Measurements from ENCODE around the gene ELF1.
"Not testable (repeated sequence)": the region's sequence is repeated elsewhere in the genome, so short reads cannot be mapped to it uniquely, and the experiment has no call there.

The ELF1 gene

GRCh38 chr13:41042419-41042818 lies 23.3 kb upstream of the ELF1 start:
- DNase-seq (ENCODE audit: low read depth in 2 of 3, low spot score in 2 of 3) = not testable (repeated sequence)

DNA sequence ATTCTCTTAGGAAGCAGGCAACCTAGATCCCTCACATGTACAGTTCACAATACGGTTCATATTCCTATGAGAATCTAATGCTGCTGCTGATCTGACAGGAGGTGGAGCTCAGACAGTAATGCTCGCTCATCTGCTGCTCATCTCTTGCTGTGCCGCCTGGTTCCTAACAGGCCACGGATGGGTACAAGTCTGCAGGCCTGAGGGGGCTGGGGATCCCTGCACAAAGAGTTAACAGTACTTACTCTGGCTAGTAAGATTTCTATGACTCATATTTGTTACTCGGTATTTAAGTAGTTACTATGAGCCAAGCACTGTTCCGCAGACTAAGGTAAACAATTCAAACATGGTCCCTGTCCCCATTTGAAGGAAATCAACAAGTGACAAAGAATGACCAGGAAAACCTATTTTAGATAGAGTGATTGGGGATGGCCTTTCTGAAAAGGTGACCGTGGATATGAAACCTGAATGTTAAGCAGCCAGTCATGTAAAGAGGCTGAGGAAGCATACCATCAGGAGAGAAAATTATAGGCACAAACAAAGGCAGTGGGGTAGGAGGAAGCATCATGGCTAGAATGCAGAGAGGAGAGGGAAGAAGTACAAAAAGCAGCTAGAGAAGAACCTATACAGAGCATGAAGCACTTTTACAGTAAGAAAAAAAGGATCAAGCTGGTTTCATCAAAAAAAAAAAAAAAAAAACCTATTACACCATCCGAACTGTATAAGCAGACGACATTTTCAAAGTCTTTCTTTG lies 21.6 kb upstream of the ELF1 start:
- DNase-seq (ENCODE audit: low read depth in 2 of 3, low spot score in 2 of 3) = no peak

DNA sequence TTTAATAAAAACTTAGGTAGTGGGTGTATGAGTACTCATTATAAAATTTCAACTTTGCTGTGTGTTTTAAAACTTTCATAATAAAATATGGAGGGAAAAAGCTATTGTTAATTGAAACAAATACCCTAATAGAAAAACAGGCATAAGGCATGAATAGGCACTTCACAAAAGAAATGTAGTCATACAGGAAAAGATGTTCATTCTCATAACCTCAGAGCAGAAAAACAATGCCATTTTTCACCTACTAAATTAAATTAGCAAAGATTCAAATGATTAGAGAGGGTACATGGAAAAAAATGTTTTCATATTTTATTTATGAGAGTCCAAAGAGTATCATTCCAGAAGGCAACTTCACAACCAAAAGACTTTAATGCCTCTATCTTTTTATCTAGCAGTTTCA lies 20.6 kb upstream of the ELF1 start:
- DNase-seq (ENCODE audit: low read depth in 2 of 3, low spot score in 2 of 3) = no peak

DNA sequence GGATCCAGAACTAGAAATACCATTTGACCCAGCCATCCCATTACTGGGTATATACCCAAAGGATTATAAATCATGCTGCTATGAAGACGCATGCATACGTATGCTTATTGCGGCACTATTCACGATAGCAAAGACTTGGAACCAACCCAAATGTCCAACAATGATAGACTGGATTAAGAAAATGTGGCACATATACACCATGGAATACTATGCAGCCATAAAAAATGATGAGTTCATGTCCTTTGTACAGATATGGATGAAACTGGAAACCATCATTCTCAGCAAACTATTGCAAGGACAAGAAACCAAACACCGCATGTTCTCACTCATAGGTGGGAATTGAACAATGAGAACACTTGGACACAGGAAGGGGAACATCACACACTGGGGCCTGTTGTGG lies 17.4 kb upstream of the ELF1 start:
- not testable (repeated sequence) for DNase-seq (ENCODE audit: low read depth in 2 of 3, low spot score in 2 of 3)

DNA sequence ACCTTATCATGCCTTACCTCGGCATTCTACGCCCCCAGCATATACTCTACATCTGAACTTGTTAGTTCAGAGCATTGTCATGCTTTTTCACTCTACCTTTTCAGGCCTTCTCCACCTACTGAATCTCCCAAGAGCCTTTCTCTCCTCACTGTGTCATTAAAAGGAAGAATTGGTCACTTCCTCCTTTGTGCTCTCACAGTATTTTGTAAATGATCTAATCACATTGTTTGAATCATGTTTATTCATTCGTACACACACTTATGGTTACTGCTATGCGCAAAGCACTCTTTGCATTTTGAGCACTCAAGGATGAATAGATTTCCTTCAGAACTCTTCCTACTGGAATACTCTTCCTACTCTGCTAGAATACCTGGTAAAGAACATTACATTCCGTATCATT lies 15.8 kb upstream of the ELF1 start:
- DNase-seq (ENCODE audit: low read depth in 2 of 3, low spot score in 2 of 3) = no peak

DNA sequence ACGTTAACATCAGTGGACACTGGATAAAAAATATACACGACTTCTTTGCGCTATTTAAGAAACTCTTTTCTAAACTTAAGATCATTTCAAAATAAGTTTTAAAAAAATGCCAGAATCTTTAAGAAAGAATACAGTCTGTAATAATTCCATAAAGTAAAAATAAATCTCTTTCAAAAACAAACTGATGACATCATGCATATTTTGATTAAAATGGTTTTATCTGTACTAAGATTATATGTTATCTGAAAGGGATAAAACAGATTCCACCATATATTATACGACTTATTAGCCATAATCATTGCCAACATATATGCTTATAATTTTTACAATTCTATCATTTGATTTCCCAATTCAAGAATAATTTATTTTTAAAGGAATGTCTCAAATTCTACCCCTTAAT lies 15.3 kb upstream of the ELF1 start:
- DNase-seq (ENCODE audit: low read depth in 2 of 3, low spot score in 2 of 3) = no peak

DNA sequence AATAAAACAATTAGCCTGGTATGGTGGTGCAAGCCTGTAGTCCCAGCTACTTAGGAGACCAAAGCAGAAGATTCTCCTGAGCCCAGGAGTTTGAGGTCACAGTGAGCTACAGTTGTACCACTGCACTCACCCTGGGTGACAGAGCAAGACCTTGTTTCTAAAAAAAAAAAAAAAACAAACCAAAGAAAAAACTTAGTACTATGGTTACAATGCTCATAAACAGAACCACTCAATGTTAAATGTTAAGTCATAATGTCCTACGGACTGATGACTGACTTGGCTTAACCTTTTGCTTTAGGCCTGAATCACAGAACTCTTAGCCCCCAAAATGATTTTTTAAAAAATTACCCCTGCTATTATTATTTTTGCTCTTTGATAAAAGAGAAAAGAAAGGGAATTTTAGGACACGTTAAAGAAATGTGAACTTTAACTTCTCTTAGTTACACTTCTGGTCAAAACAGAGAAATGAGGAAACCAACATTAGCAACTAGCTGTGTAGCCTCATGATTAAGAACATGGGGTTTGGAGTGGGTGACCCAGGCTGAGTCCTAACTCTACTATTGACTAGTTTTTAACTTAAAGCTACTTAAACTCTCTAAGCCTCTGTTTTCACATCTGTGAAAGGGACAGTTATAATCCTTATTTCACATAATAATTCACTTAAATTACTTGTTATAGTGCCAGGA lies 13.7 kb upstream of the ELF1 start:
- DNase-seq (ENCODE audit: low read depth in 2 of 3, low spot score in 2 of 3) = no peak

DNA sequence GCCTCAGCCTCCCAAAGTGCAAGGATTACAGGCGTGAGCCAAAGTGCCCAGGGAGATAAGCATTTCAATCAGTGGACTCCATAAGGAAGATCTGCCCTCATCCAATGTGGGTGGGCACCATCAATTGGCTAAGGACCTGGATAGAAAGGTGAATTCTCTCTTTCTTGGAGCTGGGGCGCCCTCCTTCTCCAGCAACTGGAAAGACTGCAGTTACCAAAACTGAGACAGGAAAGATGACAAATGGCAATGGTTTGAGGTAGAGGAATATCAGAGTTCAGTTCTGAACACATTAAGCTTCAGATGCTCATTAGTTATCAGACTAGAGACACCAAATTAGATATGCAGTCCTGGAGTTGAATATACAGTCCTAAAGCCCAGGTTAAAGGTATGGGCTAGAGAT lies 10.5 kb upstream of the ELF1 start:
- no peak for DNase-seq (ENCODE audit: low read depth in 2 of 3, low spot score in 2 of 3)

DNA sequence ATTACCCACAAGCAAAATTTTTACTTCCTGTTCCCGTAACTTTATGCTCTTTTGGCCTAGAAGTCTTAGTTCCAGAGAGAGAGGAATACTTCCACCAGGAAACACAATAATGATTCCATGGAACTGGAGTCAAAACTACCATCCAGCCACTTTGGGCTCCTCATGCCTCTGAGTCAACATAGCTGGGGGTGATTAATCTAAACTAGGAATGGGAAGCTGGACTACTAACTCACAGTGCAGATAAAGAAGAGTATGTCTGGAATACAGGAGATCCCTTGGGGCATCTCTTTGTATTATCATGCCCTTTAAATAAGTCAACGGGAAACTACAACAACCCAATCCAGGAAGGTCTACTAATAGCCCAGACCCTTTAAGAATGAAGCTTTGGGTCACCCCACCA lies 8.9 kb upstream of the ELF1 start:
- DNase-seq (ENCODE audit: low read depth in 2 of 3, low spot score in 2 of 3) = no peak

DNA sequence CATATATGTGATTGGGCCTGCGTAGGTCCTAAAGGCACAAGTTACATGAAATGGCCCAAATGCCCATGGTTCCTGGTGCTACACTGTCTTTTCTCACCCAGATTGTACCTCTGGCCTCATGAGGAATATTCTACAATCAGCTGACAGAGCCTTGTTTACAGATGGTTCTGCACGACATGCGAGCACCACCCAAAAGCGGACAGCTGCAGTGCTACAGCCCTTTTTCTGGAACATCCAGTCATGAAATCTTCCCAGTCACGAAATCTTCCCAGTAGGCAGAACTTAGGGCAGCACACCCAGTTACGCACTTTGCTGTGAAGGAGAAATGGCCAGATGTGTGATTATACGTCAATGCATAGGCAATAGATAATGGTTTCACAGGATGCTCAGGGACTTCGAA lies 7.7 kb upstream of the ELF1 start:
- DNase-seq (ENCODE audit: low read depth in 2 of 3, low spot score in 2 of 3) = no peak

- no peak for DNase-seq (ENCODE audit: low read depth in 2 of 3, low spot score in 2 of 3)
Observed at GRCh38 chr13:41025518-41025917, 6.4 kb upstream of the ELF1 start.

- no peak for DNase-seq (ENCODE audit: low read depth in 2 of 3, low spot score in 2 of 3)
Observed at GRCh38 chr13:41019578-41020347, 647 bp upstream of the ELF1 start.

GRCh38 chr13:41018602-41018948 lies 541 bp downstream of the ELF1 start:
- DNase-seq (ENCODE audit: low read depth in 2 of 3, low spot score in 2 of 3) = no peak

- no peak for DNase-seq (ENCODE audit: low read depth in 2 of 3, low spot score in 2 of 3)
Observed at GRCh38 chr13:41017817-41018601, 1.1 kb downstream of the ELF1 start.

GRCh38 chr13:41017159-41017558 lies 2.0 kb downstream of the ELF1 start:
- DNase-seq (ENCODE audit: low read depth in 2 of 3, low spot score in 2 of 3) = no peak

DNA sequence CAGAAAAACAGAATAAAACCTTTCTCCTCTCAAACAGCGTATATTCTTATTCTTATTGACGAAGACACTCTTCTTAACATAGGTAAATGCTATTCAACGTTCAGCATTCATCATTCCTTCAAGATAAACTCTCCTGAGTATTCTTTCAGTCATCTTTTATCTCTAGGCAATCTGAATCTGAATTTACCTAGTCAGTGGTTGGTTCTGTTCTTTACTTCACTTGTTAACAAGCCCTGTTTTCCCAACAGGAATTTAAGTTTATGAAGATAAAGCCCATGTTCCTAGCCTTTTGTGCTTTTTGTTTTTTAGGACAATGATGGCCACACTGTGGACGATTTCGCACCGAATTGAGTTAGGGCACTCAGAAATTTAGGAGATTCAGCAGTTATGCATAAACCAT lies 3.2 kb downstream of the ELF1 start:
- DNase-seq (ENCODE audit: low read depth in 2 of 3, low spot score in 2 of 3) = no peak

DNA sequence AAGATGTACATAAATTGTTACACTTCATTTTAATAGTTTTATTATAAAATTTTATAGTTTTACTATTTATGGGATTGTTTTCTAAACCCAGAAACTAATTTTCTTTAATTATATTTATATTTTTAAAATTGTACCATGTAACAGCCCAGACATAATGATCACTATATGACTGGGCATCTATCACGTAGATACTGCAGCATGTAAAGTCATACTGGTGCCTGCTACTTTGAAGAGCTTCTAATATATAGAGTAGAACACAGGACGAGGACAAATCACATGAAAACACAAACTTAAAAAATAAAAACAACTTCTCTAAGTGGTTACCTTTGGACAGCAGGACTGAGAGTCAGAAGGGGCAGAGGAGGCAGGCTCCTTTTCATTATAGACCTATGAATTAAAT lies 5.3 kb downstream of the ELF1 start:
- DNase-seq (ENCODE audit: low read depth in 2 of 3, low spot score in 2 of 3) = no peak

DNA sequence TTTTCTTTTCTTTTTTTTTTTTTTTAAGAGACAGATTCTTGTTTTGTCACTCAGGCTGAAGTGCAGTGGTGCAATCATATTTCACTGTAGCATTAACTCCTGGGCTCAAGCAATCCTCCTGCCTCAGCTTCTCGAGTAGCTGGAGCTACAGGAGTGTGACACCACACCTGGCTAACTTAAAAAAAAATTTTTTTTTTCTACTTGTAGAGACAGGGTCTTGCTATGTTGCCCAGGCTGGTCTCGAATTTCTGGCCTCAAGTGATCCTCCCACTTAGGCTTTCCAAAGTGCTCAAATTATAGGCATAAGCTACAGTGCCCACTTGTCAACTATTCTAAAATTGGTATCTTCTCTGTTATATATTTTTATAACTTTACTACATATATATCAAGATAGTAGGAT lies 6.6 kb downstream of the ELF1 start:
- DNase-seq (ENCODE audit: low read depth in 2 of 3, low spot score in 2 of 3) = no peak

DNA sequence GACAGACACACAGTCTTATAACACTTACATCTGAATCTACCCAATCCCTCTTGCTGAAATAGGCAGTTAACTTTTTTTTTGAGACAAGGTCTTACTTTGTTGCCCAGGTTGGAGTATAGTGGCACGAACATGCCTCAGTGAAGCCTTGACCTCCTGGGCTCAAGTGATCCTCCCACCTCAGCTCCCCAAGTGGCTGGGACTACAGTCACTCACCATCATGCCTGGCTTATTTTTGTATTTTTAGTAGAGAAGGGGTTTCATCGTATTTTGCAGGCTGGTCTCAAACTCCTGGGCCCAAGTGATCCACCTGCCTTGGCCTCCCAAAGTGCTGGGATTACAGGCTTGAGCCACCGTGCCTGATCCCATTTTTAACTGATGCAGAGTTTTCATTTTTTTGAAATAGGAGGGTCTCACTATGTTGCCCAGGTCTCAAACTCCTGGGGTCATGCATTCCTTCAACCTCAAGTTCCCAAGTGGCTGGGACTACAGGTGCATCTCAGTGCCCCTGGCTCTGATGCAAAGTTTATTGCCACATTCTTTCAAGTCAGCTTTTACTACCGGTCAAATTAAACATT lies 7.6 kb downstream of the ELF1 start:
- no peak for DNase-seq (ENCODE audit: low read depth in 2 of 3, low spot score in 2 of 3)

GRCh38 chr13:41008349-41008980 lies 10.7 kb downstream of the ELF1 start:
- DNase-seq (ENCODE audit: low read depth in 2 of 3, low spot score in 2 of 3) = no peak

- no peak for DNase-seq (ENCODE audit: low read depth in 2 of 3, low spot score in 2 of 3)
Observed at GRCh38 chr13:41007744-41008128, 11.4 kb downstream of the ELF1 start.

Data from activated CD8-positive, alpha-beta memory T cell treated with anti-CD3 and anti-CD28 coated beads for 48 hours (primary cell).